ENCODE results near the gene TGDS.
"Not testable (repeated sequence)": the region's sequence is repeated elsewhere in the genome, so short reads cannot be mapped to it uniquely, and the experiment has no call there.

The TGDS gene

GRCh38 chr13:94636942-94637578 is 41.1 kb upstream of the TGDS start:
- Histone ChIP-seq H3K4me3 (ENCODE audit: low read length) (no peak overlapping the region), H3K36me3 (replicated peaks; ENCODE audit: insufficient read depth, low read length) (no peaks in the 10 kb centered on the region), H3F3A (ENCODE audit: insufficient read depth, low read length) (no peaks in the 10 kb centered on the region), H3K27me3 (replicated peaks; ENCODE audit: insufficient read depth, low read length) (no peaks in the 10 kb centered on the region), H3K4me1 (ENCODE audit: low read length) (no peaks in the 10 kb centered on the region), H3K4me2 (ENCODE audit: low read depth, low read length) (no peak overlapping the region), H3K27ac (ENCODE audit: low read length) (no peak overlapping the region), H2AFZ (ENCODE audit: low read length) (no peak overlapping the region), H3K9me2 (replicated peaks; ENCODE audit: insufficient read depth, low read length) (no peaks in the 10 kb centered on the region), H4K20me1 (ENCODE audit: insufficient read depth, low read length) (no peaks in the 10 kb centered on the region), H3K79me2 (ENCODE audit: low read length) (no peaks in the 10 kb centered on the region), H3K9ac (ENCODE audit: low read length) (no peak overlapping the region), H3K9me3 (replicated peaks; ENCODE audit: insufficient read depth, low read length) (no peaks in the 10 kb centered on the region)
- TF ChIP-seq EZH2 (optimal IDR thresholded peaks at IDR 0.05; ENCODE audit: low read depth, low read length): no peak
- TF ChIP-seq EZH2phosphoT487 (IDR thresholded peaks at IDR 0.05; ENCODE audit: low read length): no peak
- TF ChIP-seq CTCF (IDR thresholded peaks at IDR 0.05; ENCODE audit: low read length): no peak
- no peak for DNase-seq

- H4K20me1 ChIP-seq (ENCODE audit: insufficient read depth, low read length): not testable (repeated sequence)
Observed at GRCh38 chr13:94636096-94636495, 40.1 kb upstream of the TGDS start.

GRCh38 chr13:94632226-94632980 is 36.5 kb upstream of the TGDS start:
- Histone ChIP-seq H3K27me3 (replicated peaks; ENCODE audit: insufficient read depth, low read length) (no peaks in the 10 kb centered on the region), H3K4me1 (ENCODE audit: low read length) (no peaks in the 10 kb centered on the region), H3K4me3 (ENCODE audit: low read length) (no peak overlapping the region), H3K9ac (ENCODE audit: low read length) (no peak overlapping the region), H3K4me2 (ENCODE audit: low read depth, low read length) (no peak overlapping the region), H3K9me2 (replicated peaks; ENCODE audit: insufficient read depth, low read length) (no peaks in the 10 kb centered on the region), H2AFZ (ENCODE audit: low read length) (no peak overlapping the region), H3K27ac (ENCODE audit: low read length) (no peak overlapping the region), H3K36me3 (replicated peaks; ENCODE audit: insufficient read depth, low read length) (no peaks in the 10 kb centered on the region; the same call in 1 of the 2 replicates), H3K9me3 (replicated peaks; ENCODE audit: insufficient read depth, low read length) (no peaks in the 10 kb centered on the region), H3K79me2 (ENCODE audit: low read length) (no peaks in the 10 kb centered on the region), H4K20me1 (ENCODE audit: insufficient read depth, low read length) (no peaks in the 10 kb centered on the region), H3F3A (ENCODE audit: insufficient read depth, low read length) (no peaks in the 10 kb centered on the region)
- TF ChIP-seq EZH2 (optimal IDR thresholded peaks at IDR 0.05; ENCODE audit: low read depth, low read length) (no peak), CTCF (IDR thresholded peaks at IDR 0.05; ENCODE audit: low read length) (no peak), EZH2phosphoT487 (IDR thresholded peaks at IDR 0.05; ENCODE audit: low read length) (no peak)
- DNase-seq: no peak

More at GRCh38 chr13:94636096-94636495, 40.1 kb upstream of the TGDS start:
- not testable (repeated sequence) for H3K4me2 ChIP-seq (ENCODE audit: low read depth, low read length); H3K4me3 ChIP-seq (ENCODE audit: low read length); H3F3A ChIP-seq (ENCODE audit: insufficient read depth, low read length); H3K27ac ChIP-seq (ENCODE audit: low read length); DNase-seq; H3K27me3 ChIP-seq (replicated peaks; ENCODE audit: insufficient read depth, low read length); H3K9ac ChIP-seq (ENCODE audit: low read length); H3K9me2 ChIP-seq (replicated peaks; ENCODE audit: insufficient read depth, low read length); H3K9me3 ChIP-seq (replicated peaks; ENCODE audit: insufficient read depth, low read length); H2AFZ ChIP-seq (ENCODE audit: low read length); H3K79me2 ChIP-seq (ENCODE audit: low read length); H3K36me3 ChIP-seq (replicated peaks; ENCODE audit: insufficient read depth, low read length); H3K4me1 ChIP-seq (ENCODE audit: low read length)

- TF ChIP-seq EZH2phosphoT487 (IDR thresholded peaks at IDR 0.05; ENCODE audit: low read length) (no peak), CTCF (IDR thresholded peaks at IDR 0.05; ENCODE audit: low read length) (no peak), EZH2 (optimal IDR thresholded peaks at IDR 0.05; ENCODE audit: low read depth, low read length) (no peak)
- H3K79me2 ChIP-seq (ENCODE audit: low read length): no peaks in the 10 kb centered on the region
- H3K9ac ChIP-seq (ENCODE audit: low read length): no peak overlapping the region
Observed at GRCh38 chr13:94630858-94631257, 34.9 kb upstream of the TGDS start.

More at GRCh38 chr13:94630858-94631257, 34.9 kb upstream of the TGDS start:
- no peak for DNase-seq
- Histone ChIP-seq H2AFZ (ENCODE audit: low read length) (no peak overlapping the region), H3F3A (ENCODE audit: insufficient read depth, low read length) (no peaks in the 10 kb centered on the region), H4K20me1 (ENCODE audit: insufficient read depth, low read length) (no peaks in the 10 kb centered on the region), H3K9me3 (replicated peaks; ENCODE audit: insufficient read depth, low read length) (no peaks in the 10 kb centered on the region), H3K4me3 (ENCODE audit: low read length) (no peak overlapping the region), H3K9me2 (replicated peaks; ENCODE audit: insufficient read depth, low read length) (no peaks in the 10 kb centered on the region), H3K4me2 (ENCODE audit: low read depth, low read length) (no peak overlapping the region), H3K27ac (ENCODE audit: low read length) (no peak overlapping the region), H3K36me3 (replicated peaks; ENCODE audit: insufficient read depth, low read length) (no peaks in the 10 kb centered on the region; the same call in 1 of the 2 replicates), H3K4me1 (ENCODE audit: low read length) (no peaks in the 10 kb centered on the region), H3K27me3 (replicated peaks; ENCODE audit: insufficient read depth, low read length) (no peaks in the 10 kb centered on the region)

Measured in MM.1S (cell line).